H9 (cell line): ENCODE results near the gene SNX5. TPM values are rescaled to one million over a fixed set of nuclear protein-coding genes. Genes with fewer than 3 reads are reported as not detected.

Experiments used
- DNase-seq: peaks from one replicate; pipeline ENCODE4 v3.0.0-alpha.2; 2017
- H2AFZ ChIP-seq: one replicate; pipeline ENCODE4 v1.6.1; 2013; ENCODE audit warnings: mild to moderate bottlenecking, low read length, control low read depth, moderate library complexity
- H2AK5ac ChIP-seq: 2 replicates; pipeline ENCODE4 v1.6.1; 2013; ENCODE audit warnings: low read length, control low read depth, mixed read lengths; ENCODE audit not compliant: insufficient read length
- H2BK120ac ChIP-seq: one replicate; pipeline ENCODE4 v1.6.1; 2013; ENCODE audit warnings: low read depth, mild to moderate bottlenecking, low read length, control low read depth, inconsistent platforms; ENCODE audit not compliant: poor library complexity, severe bottlenecking
- H2BK12ac ChIP-seq: 2 replicates; pipeline ENCODE4 v1.6.1; 2013; ENCODE audit warnings: low read length, control low read depth, mixed read lengths, low read depth; ENCODE audit not compliant: insufficient read length
- H2BK15ac ChIP-seq: 2 replicates; pipeline ENCODE4 v1.6.1; 2013; ENCODE audit warnings: low read depth, low read length, control low read depth
- H2BK20ac ChIP-seq: one replicate; pipeline ENCODE4 v1.6.1; 2013; ENCODE audit warnings: low read depth, mild to moderate bottlenecking, low read length, control low read depth, inconsistent platforms; ENCODE audit not compliant: poor library complexity, severe bottlenecking
- H2BK5ac ChIP-seq: 2 replicates; pipeline ENCODE4 v1.6.1; 2013; ENCODE audit warnings: low read length, control low read depth, mixed read lengths; ENCODE audit not compliant: insufficient read length
- H3K14ac ChIP-seq: 2 replicates; pipeline ENCODE4 v1.6.1; 2013; ENCODE audit warnings: low read length, control low read depth; ENCODE audit not compliant: insufficient read depth
- H3K18ac ChIP-seq: 2 replicates; pipeline ENCODE4 v1.6.1; 2013; ENCODE audit warnings: low read depth, mild to moderate bottlenecking, mixed read lengths, low read length, control low read depth; ENCODE audit not compliant: insufficient read length
- H3K23ac ChIP-seq: 2 replicates; pipeline ENCODE4 v1.6.1; 2013; ENCODE audit warnings: low read length, control low read depth, mixed read lengths, low read depth; ENCODE audit not compliant: insufficient read length
- H3K23me2 ChIP-seq: 2 replicates; pipeline ENCODE4 v1.6.1; 2013; ENCODE audit warnings: low read depth, mild to moderate bottlenecking, mixed read lengths, low read length, control low read depth; ENCODE audit not compliant: insufficient read length, poor library complexity, severe bottlenecking
- H3K27ac ChIP-seq: 2 replicates; pipeline ENCODE4 v1.5.1; 2013; ENCODE audit warnings: low read length, control low read depth, mixed read lengths, low read depth; ENCODE audit not compliant: insufficient read length
- H3K27me3 ChIP-seq: 2 replicates; pipeline ENCODE4 v1.6.1; 2013; ENCODE audit warnings: low read length, control low read depth, inconsistent platforms; ENCODE audit not compliant: insufficient read depth
- H3K4ac ChIP-seq: 2 replicates; pipeline ENCODE4 v1.6.1; 2013; ENCODE audit warnings: low read depth, mild to moderate bottlenecking, control low read depth, inconsistent platforms, low read length, moderate library complexity
- H3K4me1 ChIP-seq: 2 replicates; pipeline ENCODE4 v1.6.1; 2013; ENCODE audit warnings: low read length, control low read depth, inconsistent platforms; ENCODE audit not compliant: insufficient read depth
- H3K4me2 ChIP-seq: 2 replicates; pipeline ENCODE4 v1.6.1; 2013; ENCODE audit warnings: low read length, control low read depth, mixed read lengths; ENCODE audit not compliant: insufficient read length, insufficient read depth
- H3K56ac ChIP-seq: 2 replicates; pipeline ENCODE4 v1.6.1; 2013; ENCODE audit warnings: low read depth, mild to moderate bottlenecking, mixed read lengths, low read length, control low read depth; ENCODE audit not compliant: insufficient read length
- H3K79me1 ChIP-seq: 2 replicates; pipeline ENCODE4 v1.6.1; 2013; ENCODE audit warnings: low read depth, mild to moderate bottlenecking, moderate library complexity, low read length, control low read depth, inconsistent platforms; ENCODE audit not compliant: insufficient read depth, poor library complexity, severe bottlenecking
- H3K79me2 ChIP-seq: 2 replicates; pipeline ENCODE4 v1.6.1; 2013; ENCODE audit warnings: low read length, control low read depth, inconsistent platforms; ENCODE audit not compliant: insufficient read depth
- H3K9ac ChIP-seq: 2 replicates; pipeline ENCODE4 v1.6.1; 2013; ENCODE audit warnings: low read length, control low read depth, mixed read lengths; ENCODE audit not compliant: insufficient read length; ENCODE audit errors: extremely low read depth
- H3K9me3 ChIP-seq: one replicate; pipeline ENCODE4 v1.6.1; 2013; ENCODE audit warnings: low read depth, low read length, inconsistent platforms; ENCODE audit not compliant: control insufficient read depth
- H3T11ph ChIP-seq: one replicate; pipeline ENCODE4 v1.6.1; 2013; ENCODE audit warnings: mild to moderate bottlenecking, low read length, control low read depth, inconsistent platforms
- H4K20me1 ChIP-seq: one replicate; pipeline ENCODE4 v1.6.1; 2013; ENCODE audit not compliant: control insufficient read depth, insufficient read length, insufficient read depth
- H4K5ac ChIP-seq: 2 replicates; pipeline ENCODE4 v1.6.1; 2013; ENCODE audit warnings: low read depth, mild to moderate bottlenecking, mixed read lengths, low read length, control low read depth; ENCODE audit not compliant: insufficient read length
- H4K8ac ChIP-seq: replicated peaks from 2 replicates; pipeline ENCODE4 v1.6.1; 2013; ENCODE audit warnings: low read length, control low read depth, mixed read lengths, low read depth; ENCODE audit not compliant: insufficient read length
- H4K91ac ChIP-seq: 2 replicates; pipeline ENCODE4 v1.6.1; 2013; ENCODE audit warnings: low read depth, mild to moderate bottlenecking, moderate library complexity, mixed read lengths, low read length, control low read depth; ENCODE audit not compliant: insufficient read length
- H3K27ac Mint-ChIP-seq, 3 experiments: 2 replicates in 2 of 3; 3 replicates in 1 of 3; pipeline ENCODE4 v1.8.0; 2020 to 2021; ENCODE audit warnings: mixed read lengths in 3 of 3, mild to moderate bottlenecking in 1 of 3, moderate library complexity in 1 of 3
- H3K27me3 Mint-ChIP-seq: 2 replicates; pipeline ENCODE4 v1.8.0; 2021; ENCODE audit warnings: low read depth, mild to moderate bottlenecking, moderate library complexity, mixed read lengths
- H3K36me3 Mint-ChIP-seq, 3 experiments: 2 replicates in 2 of 3; 3 replicates in 1 of 3; pipeline ENCODE4 v1.8.0; 2020 to 2021; ENCODE audit warnings: low read depth in 3 of 3, mixed read lengths in 3 of 3; ENCODE audit not compliant: insufficient read depth in 1 of 3
- H3K4me1 Mint-ChIP-seq, 2 experiments: 2 replicates each; pipeline ENCODE4 v1.8.0; 2020; ENCODE audit warnings: mixed read lengths in 2 of 2
- H3K4me3 Mint-ChIP-seq, 2 experiments: 2 replicates in 1 of 2; 3 replicates in 1 of 2; pipeline ENCODE4 v1.8.0; 2020 to 2021; ENCODE audit warnings: mild to moderate bottlenecking in 2 of 2, mixed read lengths in 2 of 2, moderate library complexity in 1 of 2
- H3K9me3 Mint-ChIP-seq, 2 experiments: 2 replicates in 1 of 2; 3 replicates in 1 of 2; pipeline ENCODE4 v1.8.0; 2020; ENCODE audit warnings: mild to moderate bottlenecking in 2 of 2, mixed read lengths in 2 of 2, moderate library complexity in 1 of 2
- CTCF ChIP-seq: fragments of 200-600 bp; sonication (generic); conservative IDR thresholded peaks from 3 replicates; pipeline ENCODE4 v1.8.0; 2021; ENCODE audit warnings: antibody characterized with exemption, mild to moderate bottlenecking
- WGBS: extraction: QIAGEN DNeasy Blood & Tissue Kit; methylation state at CpG from one replicate; pipeline ENCODE4 v1.1.7; 2013; ENCODE audit warnings: missing lambda C conversion rate, low lambda C conversion rate, mixed read lengths; ENCODE audit not compliant: insufficient read length; ENCODE audit errors: extremely low coverage; 5-methylcytosine and 5-hydroxymethylcytosine counted together
- total RNA-seq: library from RNA; stranded (reverse); gene quantifications from 2 replicates; pipeline ENCODE4 v1.2.1, GENCODE V29; 2021

SNX5 gene
- total RNA-seq, 1 experiment from 2014 or later, result 194 TPM

- no peaks in the 10 kb centered on the region for H3K23me2 ChIP-seq
- peaks cover 0 to 11% of the 10 kb centered on the region in 2 experiments; a peak in 2 of 4 replicates for H3K4me1 Mint-ChIP-seq
- no peaks in the 10 kb centered on the region for H3K79me2 ChIP-seq
- no peak for DNase-seq
- H3K9me3 ChIP-seq, result no peaks in the 10 kb centered on the region
- H3K23ac ChIP-seq, result no peak overlapping the region
- no peaks in the 10 kb centered on the region for H3K9me3 Mint-ChIP-seq
- WGBS, result no CpG with 5 or more reads among the region's 4 CpGs
- H2BK120ac ChIP-seq, result no peak overlapping the region
- no peak overlapping the region for H2BK20ac ChIP-seq
- H2BK5ac ChIP-seq, result no peak overlapping the region
- H3K4me2 ChIP-seq, result no peak overlapping the region
- H3K27me3 ChIP-seq, result no peaks in the 10 kb centered on the region
- H3K36me3 Mint-ChIP-seq, result no peaks in the 10 kb centered on the region
- H3K56ac ChIP-seq, result no peak overlapping the region
- H3K27ac ChIP-seq, result no peak overlapping the region
- no peak overlapping the region for H3T11ph ChIP-seq
- H4K20me1 ChIP-seq, result no peaks in the 10 kb centered on the region
- H2BK12ac ChIP-seq, result no peak overlapping the region
- no peaks in the 10 kb centered on the region for H3K4me1 ChIP-seq
- no peak overlapping the region for H2AK5ac ChIP-seq
- H3K4ac ChIP-seq, result no peak overlapping the region
- H4K5ac ChIP-seq, result no peak overlapping the region
- H3K27ac Mint-ChIP-seq, result no peak overlapping the region
- no peaks in the 10 kb centered on the region for H3K27me3 Mint-ChIP-seq
- no peak for TF ChIP-seq CTCF
- H3K14ac ChIP-seq, result no peak overlapping the region
- no peak overlapping the region for H3K4me3 Mint-ChIP-seq
- H3K9ac ChIP-seq, result no peak overlapping the region
- H2BK15ac ChIP-seq, result no peak overlapping the region
- H3K18ac ChIP-seq, result no peak overlapping the region
- no peak overlapping the region for H2AFZ ChIP-seq
- H3K79me1 ChIP-seq, result no peaks in the 10 kb centered on the region
- H4K91ac ChIP-seq, result no peak overlapping the region
- H4K8ac ChIP-seq, result no peak overlapping the region
Measured at GRCh38 chr20:17909869-17910321, 58.7 kb downstream of the SNX5 start.
